ACHN (cell line): ENCODE results near the gene GNG2.
A peak's percentile ranks its signal among the peaks of the same experiment; 100 is the strongest.

Experiments
- DNase-seq: peaks from one replicate; pipeline ENCODE4 v3.0.0-alpha.2; 2015
- in situ Hi-C: cut with HindIII; loops from 2 replicates; pipeline ENCODE4 v1.10.0; 2017; ENCODE audit warnings: low sequenced_read_pairs, low pct_ligation_motif_present, low pct_unique_long_range_greater_than_20kb

GNG2 gene

GRCh38 chr14:52006361-52006760, 145.9 kb downstream of the GNG2 start:
- in situ Hi-C loops = no loop called here
- no peak for DNase-seq

- in situ Hi-C loops = no loop called here
- DNase-seq = no peak
Observed at GRCh38 chr14:52007211-52007610, 146.8 kb downstream of the GNG2 start.

- in situ Hi-C loops = no loop called here
Observed at GRCh38 chr14:52007637-52008036, 147.2 kb downstream of the GNG2 start.

GRCh38 chr14:52008136-52008535, 147.7 kb downstream of the GNG2 start:
- in situ Hi-C loops = no loop called here
- no peak for DNase-seq

More at GRCh38 chr14:52007637-52008036, 147.2 kb downstream of the GNG2 start:
- DNase-seq = no peak

GRCh38 chr14:52010173-52010693, 149.8 kb downstream of the GNG2 start:
- DNase-seq = no peak
- in situ Hi-C loops = no loop called here

GRCh38 chr14:52011523-52011922, 151.1 kb downstream of the GNG2 start:
- in situ Hi-C loops = no loop called here
- no peak for DNase-seq

- in situ Hi-C loops = no loop called here
- no peak for DNase-seq
Observed at GRCh38 chr14:52012635-52013034, 152.2 kb downstream of the GNG2 start.

GRCh38 chr14:52013984-52014600, 153.7 kb downstream of the GNG2 start:
- DNase-seq = peak; percentile 9
- in situ Hi-C loops = no loop called here

GRCh38 chr14:52014601-52015267, 154.3 kb downstream of the GNG2 start:
- in situ Hi-C loops = no loop called here
- no peak for DNase-seq

GRCh38 chr14:52015411-52016030, 155.1 kb downstream of the GNG2 start:
- in situ Hi-C loops = no loop called here
- DNase-seq = peak; percentile 35

- no peak for DNase-seq
- in situ Hi-C loops = no loop called here
Observed at GRCh38 chr14:52018252-52018651, 157.8 kb downstream of the GNG2 start.

GRCh38 chr14:52018970-52019369, 158.6 kb downstream of the GNG2 start:
- no peak for DNase-seq
- in situ Hi-C loops = no loop called here
